GM18519 (cell line): ENCODE results near the gene MLLT11.
"Not testable (repeated sequence)": the region's sequence is repeated elsewhere in the genome, so short reads cannot be mapped to it uniquely, and the experiment has no call there.

Experiments
- ATAC-seq: cut with Tn5 transposase; IDR thresholded peaks from one replicate; pipeline ENCODE4 v1.9.1; 2021; ENCODE audit warnings: mild to moderate bottlenecking, moderate library complexity; ENCODE audit not compliant: unreplicated experiment, low FRiP score

The MLLT11 gene

DNA sequence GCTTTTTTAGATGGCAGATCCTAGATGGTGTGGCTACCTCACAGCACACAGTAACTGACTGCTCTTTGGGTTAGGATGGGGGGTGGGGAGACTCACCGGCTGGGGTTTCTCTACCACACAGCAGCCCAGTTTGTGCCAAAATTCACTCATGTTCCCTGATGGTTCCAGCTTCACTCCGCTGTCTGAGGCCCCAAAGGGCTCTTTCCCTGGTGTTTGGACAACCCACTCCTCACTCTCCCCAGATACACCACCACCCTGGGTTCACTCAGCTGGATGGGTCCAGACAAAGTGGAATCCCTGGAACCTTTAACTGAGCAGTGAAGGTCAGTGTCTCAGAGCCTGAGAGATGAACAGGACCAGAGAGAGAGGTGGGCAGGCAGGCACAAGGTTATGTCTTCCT lies 4.6 kb upstream of the MLLT11 start:
- no peak for ATAC-seq

DNA sequence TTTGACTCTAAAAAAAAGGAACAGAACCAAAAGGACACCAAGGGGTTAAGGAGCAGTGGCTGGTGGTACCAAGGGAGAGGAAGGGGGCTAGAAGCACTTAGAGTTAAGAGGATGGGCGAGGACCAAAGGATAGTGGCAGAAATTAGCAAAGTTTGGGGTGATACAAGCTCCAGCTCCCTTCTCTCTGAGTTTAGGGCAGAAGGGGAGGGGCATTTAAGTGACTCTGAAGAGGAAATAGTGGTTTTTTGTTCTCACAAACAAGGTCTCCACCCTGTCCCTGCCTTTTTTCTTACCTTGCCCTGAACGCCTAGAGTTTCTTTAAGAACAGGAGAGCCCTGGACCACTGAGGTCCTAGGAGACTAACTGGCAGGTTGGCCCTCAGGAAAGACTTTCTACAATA lies 4.0 kb upstream of the MLLT11 start:
- ATAC-seq, result no peak

DNA sequence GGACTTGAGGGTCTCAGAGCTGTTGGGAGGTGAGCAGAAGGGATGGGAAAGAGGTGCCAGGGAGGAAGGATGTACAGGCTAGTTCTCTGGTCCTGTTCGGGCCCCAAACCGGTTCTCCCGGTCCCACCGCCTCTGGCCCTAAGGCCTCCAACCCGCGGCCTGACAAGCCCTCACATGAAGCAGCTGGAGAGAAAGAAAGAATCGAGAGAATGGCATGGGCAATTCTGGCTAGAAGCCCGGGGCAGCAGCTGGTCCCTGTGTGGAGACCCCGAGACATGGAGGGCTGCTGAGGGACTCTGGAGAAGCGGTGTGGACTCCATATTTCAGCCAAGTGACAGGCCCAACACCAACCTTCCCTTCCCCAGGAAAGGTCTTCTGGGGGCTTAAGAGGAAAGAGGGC lies 1.5 kb upstream of the MLLT11 start:
- no peak for ATAC-seq

DNA sequence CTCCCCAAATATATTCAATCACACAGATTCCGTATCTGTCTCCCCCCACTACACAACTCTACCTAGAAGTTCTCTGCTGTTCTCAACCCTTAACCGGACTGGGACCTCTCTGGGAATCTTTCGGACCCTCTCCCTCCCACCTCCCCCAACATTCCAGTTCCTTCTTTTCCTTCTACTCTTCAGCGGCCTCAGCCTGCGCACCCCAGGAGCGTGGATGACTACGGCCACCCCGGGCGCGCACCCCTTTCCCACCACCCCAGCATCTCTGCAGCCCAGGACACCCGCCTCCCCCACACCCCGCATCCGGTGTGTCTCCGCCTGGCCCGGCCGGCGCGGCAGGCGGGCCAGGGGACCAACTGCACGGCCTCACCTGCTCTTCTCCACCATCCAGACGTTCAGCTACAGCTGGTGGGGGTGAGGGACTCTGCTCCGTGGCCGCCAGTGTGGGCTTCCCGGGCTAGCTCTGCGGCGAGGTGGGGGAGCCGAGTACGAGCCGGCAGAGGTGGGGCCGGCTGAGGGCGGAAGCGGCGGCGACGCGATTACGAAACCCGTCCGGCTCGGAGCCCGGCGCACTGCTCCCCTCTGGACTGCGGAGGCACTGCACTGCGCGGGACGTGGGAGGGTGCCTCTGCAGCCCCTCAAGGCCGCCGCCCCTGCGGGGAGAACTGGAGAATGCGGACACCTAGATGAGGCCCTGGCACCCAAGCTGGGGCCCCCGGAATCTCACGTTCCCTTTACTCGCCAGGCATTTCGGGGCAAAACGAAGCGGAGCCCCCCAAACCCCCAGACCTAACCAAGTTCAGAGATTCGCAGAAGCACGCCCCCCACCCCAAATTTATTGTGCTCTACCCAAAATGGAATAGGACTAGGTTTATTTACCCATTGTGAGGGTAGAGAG lies 839 bp upstream of the MLLT11 start, which contains the start of gene CDC42SE1:
Gene CDC42SE1, minus strand, starts transcription at position 514 of the 898 bp plus-strand sequence. CDS start 3,892 bp downstream, outside the sequence.
- ATAC-seq, result peak; percentile 67

DNA sequence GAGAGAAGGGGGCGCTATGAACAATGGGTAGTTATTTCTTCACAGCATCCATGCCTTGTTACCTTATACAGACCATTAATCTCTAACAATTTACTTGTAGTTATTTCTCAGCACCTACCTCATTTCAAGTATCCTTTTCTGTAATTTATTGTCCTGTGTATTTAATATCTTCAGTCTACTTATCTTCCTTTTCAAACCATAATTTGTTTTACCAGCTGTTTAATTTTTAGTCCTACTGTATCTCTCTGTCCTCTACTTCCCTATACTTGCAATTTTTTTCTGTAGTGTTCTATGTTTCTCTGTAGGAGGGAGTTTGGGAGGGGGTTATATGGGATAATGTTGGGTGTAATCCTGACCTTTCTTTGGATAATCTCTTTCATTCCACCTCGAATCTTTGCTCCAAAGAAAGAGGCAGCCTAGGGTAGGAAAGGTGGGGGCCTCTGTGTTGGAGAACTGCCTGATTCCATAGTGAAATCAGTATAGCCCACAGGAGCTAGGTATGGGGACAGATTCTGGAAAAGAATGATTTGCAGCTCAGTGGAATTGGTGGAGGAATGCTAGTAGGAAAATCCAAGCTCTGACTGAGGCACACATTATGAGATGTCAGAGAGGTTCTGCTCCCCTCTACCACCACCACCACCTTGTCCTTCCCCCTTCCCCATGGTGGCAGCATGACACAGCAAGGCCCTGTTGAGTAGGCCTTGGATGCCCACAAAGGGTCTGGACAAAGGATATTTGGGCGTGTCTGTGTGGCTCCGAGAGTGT lies 642 bp downstream of the MLLT11 start:
- ATAC-seq, result no peak

DNA sequence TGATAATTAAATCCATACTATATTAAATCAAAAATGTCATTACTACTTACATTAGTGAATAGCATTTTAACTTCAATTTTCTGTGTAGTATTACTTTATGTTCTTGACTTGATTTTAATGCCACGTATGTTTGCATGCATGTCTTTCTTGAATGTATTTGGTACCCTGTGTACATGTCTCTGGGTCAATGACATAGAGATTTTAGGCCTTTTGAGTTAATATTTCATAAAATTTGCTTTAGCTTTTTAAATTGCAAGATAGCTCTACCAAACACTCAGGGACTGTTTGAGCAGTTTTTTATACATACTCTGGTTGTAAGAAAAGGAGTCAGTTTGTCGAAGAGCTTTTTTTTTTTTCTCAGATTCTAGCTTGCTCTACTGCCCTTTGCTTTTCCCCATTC lies 1.5 kb downstream of the MLLT11 start:
- ATAC-seq, result no peak

DNA sequence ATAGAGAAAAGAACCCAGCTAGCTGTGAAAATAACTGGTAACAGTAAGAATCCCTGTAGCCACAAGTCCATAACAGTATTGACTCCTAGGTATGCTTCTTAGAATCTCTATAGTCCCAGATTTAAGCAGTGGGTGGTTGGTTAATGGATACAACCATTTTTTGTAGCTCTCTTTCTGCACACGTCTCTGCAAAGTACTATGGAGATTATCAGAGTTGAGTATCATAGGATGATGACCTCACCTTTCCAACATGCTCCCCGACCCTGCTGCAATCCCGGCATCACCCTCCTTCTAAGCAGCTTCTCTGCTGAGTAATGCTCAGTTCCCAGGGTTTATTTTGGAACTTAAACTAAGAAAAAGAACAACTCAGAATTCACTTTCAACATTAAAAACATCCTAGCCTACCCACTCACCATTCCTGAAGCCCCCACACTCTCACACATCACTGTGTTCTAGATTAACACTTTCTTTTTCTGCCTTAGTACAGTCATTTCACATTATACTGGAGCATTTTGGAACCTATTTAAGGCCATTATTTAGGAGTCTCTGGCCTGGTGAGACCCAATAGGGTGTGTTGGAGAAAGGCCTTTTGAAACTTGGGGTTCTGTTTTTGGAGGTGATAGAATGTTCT lies 2.7 kb downstream of the MLLT11 start:
- ATAC-seq, result no peak

DNA sequence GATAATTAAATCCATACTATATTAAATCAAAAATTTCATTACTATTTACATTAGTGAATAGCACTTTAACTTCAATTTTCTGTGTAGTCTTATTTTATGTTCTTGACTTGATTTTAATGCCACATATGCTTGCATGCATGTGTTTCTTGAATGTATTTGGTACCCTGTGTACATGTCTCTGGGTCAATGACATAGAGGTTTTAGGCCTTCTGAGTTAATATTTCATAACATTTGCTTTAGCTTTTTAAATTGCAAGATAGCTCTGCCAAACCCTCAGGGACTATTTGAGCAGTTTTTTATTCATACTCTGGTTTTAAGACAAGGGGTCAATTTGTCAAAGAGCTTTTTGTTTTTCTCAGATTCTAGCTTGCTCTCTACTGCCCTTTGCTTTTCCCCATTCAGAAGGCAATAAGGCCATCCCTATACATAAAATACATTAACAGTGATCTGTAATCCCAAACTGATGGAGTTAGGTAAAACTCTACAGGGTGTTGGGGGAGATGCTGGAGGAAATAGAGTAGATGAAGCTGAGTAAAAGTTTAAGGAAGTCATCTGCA lies 5.0 kb downstream of the MLLT11 start:
- ATAC-seq, result no peak

DNA sequence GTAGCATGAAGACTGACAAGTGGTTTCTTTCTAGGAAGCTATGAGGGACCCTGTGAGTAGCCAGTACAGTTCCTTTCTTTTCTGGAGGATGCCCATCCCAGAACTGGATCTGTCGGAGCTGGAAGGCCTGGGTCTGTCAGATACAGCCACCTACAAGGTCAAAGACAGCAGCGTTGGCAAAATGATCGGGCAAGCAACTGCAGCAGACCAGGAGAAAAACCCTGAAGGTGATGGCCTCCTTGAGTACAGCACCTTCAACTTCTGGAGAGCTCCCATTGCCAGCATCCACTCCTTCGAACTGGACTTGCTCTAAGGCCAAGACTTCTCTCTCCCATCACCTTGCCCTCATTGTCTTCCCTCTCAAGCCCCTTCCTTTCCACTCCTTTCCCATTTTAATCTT lies 7.0 kb downstream of the MLLT11 start:
- ATAC-seq, result no peak

DNA sequence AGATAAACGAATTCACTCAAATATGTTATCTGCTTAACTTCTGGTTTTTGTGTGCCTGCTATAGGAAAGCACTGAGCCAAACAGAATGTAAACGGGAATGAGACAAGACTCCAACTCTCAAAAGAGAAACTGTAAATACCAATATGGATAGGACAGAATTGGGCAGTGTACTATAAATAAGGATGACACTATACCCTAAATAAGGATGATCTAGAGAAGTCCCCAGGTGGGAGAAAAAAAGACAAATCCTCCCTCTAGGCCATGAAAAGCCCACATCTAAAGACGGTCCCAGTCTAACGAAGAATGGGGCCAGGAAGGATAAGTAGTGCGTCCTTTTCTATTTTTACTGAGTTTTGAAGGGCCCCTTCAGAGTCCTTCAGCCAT lies 8.9 kb downstream of the MLLT11 start:
- no peak for ATAC-seq

DNA sequence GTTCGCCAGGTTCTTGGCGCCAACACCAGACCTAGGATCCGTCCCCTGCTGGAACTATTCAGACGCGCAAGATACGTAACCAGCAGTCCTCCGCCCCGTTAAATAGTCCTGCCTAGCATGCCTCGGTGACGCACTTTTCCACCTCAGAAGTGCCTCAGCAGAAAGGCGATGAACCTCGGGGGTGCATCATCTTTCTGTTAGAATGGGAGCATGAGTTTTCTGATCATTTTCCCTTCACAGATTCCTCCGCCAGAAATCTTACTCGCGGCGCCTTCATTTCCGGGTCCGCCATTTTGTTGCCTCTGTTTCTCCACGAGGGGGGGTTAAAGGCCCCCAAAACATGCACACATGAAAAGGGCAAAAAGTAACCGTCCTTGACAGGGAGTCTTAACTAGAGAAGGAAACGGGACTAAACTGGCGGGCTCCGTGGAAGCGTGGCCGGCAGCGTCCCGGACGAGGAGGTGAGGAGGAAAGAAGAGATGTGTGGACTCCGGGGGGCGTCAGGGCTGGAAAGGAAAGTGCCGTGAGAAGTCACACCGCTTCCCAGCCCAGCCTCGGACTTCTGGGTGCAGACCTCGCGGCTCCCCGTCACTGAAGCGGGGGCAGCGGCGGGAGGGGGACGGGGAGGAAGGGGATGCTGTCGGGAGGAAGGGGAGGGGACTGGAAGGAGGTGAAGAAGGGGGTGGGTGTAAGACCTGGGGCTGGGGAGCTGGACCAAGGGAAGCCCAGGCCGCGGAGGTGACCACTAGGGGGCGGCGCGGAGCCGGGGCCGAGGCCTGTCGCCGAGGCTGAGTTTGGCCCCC lies 10.5 kb downstream of the MLLT11 start, which contains the start of gene GABPB2:
Gene GABPB2, plus strand, starts transcription at position 288 of the 803 bp plus-strand sequence. CDS start 17,429 bp downstream, outside the sequence.
- ATAC-seq, result no peak

DNA sequence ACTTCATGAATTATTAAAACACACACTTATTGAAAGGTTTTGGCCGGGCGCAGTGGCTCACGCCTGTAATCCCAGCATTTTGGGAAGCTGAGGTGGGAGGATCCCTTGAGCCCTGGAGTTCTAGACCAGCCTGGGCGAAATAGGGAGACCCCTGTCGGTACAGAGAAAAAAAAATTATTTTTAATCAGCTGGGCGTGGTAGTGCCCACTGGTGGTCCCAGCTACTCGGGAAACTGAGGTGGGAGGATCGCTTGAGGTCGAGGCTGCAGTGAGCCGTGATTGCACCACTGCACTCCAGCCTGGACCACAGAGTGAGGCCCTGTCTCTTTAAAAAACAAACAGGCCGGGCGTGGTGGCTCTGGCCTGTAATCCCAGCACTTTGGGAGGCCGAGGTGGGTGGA lies 12.0 kb downstream of the MLLT11 start:
- ATAC-seq, result no peak

DNA sequence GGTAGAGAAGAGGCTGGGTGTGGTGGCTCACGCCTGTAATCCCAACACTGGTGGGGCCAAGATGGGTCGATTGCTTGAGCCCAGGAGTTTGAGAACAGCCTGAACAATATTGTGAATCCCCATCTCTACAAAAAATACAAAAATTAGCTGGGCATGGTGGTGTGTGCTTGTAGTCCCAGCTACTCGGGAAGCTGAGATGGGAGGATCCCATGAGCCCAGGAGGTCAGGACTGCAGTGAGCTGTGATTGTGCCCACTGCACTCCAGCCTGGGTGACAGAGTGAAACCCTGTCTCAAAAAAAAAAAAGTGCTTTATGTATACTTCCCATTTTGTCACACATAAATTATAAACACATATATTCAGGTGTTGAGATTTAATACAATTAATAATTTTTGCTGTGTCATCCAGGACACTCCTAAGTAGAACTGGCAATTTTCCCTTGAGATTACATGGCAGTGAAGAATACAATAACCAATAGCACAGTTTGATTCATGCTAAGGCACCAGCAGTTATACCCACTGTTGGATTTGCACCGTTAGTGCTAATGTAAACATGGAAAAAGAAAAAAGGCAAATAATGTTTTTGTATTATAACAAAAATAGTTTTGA lies 25.9 kb downstream of the MLLT11 start:
- no peak for ATAC-seq

DNA sequence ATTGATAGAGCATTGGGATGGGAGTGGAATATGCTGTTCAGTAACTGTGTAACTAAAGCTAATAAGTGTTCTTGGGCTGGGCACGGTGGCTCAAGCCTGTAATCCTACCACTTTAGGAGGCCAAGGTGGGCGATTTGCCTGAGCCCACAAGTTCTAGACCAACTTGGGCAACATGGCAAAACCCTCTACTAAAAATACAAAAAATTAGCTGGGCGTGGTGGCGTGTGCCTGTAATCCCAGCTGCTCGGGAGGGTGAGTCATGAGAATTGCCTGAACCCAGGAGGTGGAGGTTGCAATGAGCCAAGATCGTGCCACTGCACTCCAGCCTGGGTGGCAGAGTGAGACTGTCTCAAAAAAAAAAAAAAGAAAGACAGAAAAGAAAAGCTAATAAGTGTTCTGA lies 37.2 kb downstream of the MLLT11 start:
- not testable (repeated sequence) for ATAC-seq

DNA sequence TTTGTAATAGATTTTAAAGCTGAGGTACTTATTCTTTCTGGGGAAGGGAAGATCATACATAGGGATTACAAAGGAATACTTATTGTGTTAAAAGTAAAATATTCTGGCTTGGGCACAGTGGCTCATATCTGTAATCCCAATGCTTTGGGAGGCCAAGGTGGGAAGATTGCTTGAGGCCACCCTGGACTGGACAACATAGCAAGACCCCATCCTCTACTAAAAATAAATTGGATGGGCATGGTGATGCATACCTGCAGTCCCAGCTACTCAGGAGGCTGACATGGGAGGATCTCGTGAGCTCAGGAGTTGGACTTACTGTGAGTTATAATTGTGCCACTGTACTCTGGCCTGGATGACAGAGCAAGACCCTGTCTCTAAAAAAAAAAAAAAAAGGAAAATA lies 37.9 kb downstream of the MLLT11 start:
- ATAC-seq, result no peak

DNA sequence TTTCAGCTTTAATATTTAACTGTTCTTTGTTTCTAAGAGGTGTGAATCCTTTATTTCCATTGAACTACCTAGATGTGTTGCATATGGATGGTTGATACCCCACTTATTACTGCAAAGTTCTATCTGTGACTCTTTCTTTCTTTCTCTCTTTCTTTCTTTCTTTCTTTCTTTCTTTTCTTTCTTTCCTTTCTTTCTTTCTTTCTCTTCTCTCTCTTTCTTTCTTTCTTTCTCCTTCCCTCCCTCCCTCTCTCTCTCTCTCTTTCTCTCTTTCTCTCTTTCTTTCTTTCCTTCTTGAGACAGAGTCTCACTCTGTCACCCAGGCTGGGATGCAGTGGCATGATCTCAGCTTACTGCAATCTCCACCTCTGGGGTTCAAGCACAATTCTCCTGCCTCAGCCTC lies 44.4 kb downstream of the MLLT11 start:
- no peak for ATAC-seq

DNA sequence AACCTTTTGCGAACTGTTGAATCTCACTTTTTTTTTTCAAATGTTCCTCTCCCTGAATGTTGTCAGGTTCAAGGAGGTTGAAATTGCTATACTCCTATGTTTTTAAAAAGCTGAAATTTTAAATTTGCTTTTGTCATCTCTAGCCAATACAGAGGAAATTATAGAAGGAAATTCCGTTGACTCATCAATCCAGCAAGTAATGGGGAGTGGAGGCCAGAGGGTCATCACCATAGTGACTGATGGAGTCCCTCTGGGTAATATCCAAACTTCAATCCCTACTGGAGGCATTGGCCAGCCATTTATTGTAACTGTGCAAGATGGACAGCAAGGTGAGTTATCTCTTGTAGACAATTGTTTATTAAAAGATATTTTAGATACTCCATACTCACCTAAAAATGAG lies 46.7 kb downstream of the MLLT11 start:
- ATAC-seq, result no peak

DNA sequence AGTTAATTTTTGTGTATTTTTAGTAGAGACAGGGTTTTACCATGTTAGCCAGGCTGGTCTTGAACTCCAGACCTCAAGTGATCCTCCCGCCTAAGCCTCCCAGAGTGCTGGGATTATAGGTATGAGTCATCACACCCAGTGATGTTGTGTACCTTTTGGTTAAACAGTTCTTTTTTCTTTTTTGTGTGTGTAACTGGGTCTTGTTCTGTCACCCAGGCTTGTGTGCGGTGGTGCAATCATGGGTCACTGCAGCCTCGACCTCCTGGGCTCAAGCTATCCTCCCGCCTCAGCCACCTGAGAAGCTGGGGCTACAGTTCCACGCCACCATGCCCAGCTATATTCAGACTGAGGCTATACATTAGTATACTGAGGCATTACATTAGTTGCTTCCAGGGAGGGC lies 48.1 kb downstream of the MLLT11 start:
- ATAC-seq, result no peak

DNA sequence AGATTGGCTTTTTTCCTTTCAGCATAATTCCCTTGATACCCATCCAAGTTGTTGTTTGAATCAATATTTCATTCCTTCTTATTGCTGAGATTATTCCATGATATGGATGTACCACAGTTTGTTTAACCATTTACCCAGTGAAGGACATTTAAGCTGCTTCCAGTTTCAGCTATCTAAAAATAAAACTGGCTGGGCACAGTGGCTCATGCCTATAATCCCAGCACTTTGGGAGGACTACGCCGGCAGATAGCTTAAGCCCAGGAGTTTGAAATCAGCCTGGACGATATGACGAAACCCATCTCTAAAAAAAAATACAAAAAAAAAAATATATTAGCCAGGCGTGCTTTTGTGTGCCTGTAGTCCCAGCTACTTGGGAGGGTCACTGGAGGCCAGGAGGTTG lies 53.7 kb downstream of the MLLT11 start:
- ATAC-seq, result no peak
